Mesothelial cell of epicardium (in vitro differentiated cells): ENCODE data around the gene EDEM3. TPM values are rescaled to one million over a fixed set of nuclear protein-coding genes. Genes with fewer than 3 reads are reported as not detected.
A peak's percentile ranks its signal among the peaks of the same experiment; 100 is the strongest.

ENCODE experiments used
- DNase-seq, 2 experiments: peaks; one replicate each; pipeline ENCODE4 v3.0.0; 2021; ENCODE audit warnings: low spot score in 2 of 2; ENCODE audit not compliant: unreplicated experiment in 2 of 2
- H3K27ac Mint-ChIP-seq: 2 replicates; pipeline ENCODE4 v1.8.0; 2021; ENCODE audit warnings: mixed read lengths
- H3K27me3 Mint-ChIP-seq: 2 replicates; pipeline ENCODE4 v1.8.0; 2021; ENCODE audit warnings: low read depth, mixed read lengths
- H3K36me3 Mint-ChIP-seq: 2 replicates; pipeline ENCODE4 v1.8.0; 2021; ENCODE audit warnings: mixed read lengths
- H3K4me1 Mint-ChIP-seq: 2 replicates; pipeline ENCODE4 v1.8.0; 2021; ENCODE audit warnings: mixed read lengths
- H3K4me3 Mint-ChIP-seq: 2 replicates; pipeline ENCODE4 v1.8.0; 2021; ENCODE audit warnings: mild to moderate bottlenecking, moderate library complexity, mixed read lengths
- H3K9me3 Mint-ChIP-seq: 2 replicates; pipeline ENCODE4 v1.8.0; 2021; ENCODE audit warnings: mixed read lengths
- CTCF ChIP-seq: fragments of 200-600 bp; sonication (generic); IDR thresholded peaks from one replicate; pipeline ENCODE4 v1.5.0; 2021; ENCODE audit warnings: antibody characterized with exemption; ENCODE audit not compliant: unreplicated experiment
- total RNA-seq: library from RNA; stranded (reverse); gene quantifications from 3 replicates; pipeline ENCODE4 v1.2.1, GENCODE V29; 2021

Gene EDEM3, protein sequence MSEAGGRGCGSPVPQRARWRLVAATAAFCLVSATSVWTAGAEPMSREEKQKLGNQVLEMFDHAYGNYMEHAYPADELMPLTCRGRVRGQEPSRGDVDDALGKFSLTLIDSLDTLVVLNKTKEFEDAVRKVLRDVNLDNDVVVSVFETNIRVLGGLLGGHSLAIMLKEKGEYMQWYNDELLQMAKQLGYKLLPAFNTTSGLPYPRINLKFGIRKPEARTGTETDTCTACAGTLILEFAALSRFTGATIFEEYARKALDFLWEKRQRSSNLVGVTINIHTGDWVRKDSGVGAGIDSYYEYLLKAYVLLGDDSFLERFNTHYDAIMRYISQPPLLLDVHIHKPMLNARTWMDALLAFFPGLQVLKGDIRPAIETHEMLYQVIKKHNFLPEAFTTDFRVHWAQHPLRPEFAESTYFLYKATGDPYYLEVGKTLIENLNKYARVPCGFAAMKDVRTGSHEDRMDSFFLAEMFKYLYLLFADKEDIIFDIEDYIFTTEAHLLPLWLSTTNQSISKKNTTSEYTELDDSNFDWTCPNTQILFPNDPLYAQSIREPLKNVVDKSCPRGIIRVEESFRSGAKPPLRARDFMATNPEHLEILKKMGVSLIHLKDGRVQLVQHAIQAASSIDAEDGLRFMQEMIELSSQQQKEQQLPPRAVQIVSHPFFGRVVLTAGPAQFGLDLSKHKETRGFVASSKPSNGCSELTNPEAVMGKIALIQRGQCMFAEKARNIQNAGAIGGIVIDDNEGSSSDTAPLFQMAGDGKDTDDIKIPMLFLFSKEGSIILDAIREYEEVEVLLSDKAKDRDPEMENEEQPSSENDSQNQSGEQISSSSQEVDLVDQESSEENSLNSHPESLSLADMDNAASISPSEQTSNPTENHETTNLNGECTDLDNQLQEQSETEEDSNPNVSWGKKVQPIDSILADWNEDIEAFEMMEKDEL
- total RNA-seq = 25.4 to 32.4 TPM (median 26.7 TPM) in 3 replicates

DNA sequence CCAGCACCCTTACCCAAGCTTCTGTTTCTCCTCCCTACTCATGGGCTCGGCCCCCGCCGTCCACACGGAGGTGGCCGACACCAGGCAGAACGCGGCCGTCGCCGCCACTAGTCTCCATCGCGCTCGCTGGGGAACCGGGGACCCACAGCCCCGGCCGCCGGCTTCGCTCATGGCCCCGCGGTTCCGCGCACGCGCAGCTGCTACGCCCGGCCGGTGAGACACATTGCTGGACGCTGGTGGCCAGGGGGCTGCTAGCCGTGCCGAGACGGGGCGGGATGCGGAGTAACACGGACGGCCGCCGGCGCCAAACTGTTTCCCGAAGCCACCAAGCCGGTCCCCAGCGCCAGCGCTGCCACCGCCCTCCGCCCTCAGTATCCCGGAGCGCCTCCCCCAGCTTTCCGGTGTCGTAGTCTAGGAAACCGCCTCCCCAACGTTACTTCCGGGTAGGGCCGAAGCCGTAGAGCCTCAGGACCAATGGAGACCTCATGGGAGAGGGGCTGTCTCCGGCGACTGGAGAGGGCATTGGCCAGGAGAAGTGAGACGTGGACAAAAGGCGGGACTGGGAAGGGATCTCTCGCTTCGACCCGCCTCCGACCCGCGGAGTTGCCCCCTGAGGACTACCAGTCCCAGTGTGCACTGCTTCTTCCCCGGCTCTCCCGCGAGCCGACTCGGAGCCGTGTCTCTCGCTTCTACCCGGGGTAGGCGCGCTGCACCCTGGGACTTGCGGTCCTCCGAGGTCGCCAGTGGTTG is at the start of gene EDEM3:
Gene EDEM3, minus strand, starts transcription at position 383 of the 750 bp plus-strand sequence. Its CDS starts 212 bp downstream, at position 171.
- Mint-ChIP-seq H3K27ac (peak within 1 kb of the TSS; percentile 84), H3K4me3 (peak within 1 kb of the TSS; percentile 83), H3K36me3 (no peaks in the 10 kb centered on the region), H3K4me1 (peaks cover 27% of the 10 kb centered on the region), H3K9me3 (no peaks in the 10 kb centered on the region), H3K27me3 (peaks cover 8% of the 10 kb centered on the region)
- DNase-seq = peak; percentile 92
- no peak for TF ChIP-seq CTCF

DNA sequence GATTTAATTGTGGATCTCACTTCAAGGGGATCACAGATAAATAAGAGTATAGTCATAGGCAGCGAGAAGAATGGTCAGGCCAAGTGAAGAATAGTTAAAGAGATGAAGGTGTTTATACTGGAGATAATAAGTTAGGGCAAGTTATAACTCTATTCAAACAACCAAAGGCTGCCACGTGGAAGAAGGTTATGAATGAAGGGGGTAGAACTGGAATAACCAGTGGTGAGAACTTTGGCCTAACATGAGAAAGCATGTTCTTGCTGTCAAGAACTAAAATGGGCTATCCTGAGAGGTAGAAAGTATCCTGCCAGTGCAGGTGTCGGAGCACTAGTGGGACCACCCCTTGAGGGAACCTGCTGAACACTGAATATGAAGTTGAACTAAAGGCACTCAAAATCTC is 49.6 kb upstream of the EDEM3 start:
- TF ChIP-seq CTCF = no peak
- Mint-ChIP-seq H3K36me3 (no peaks in the 10 kb centered on the region), H3K4me3 (no peak overlapping the region), H3K9me3 (no peaks in the 10 kb centered on the region), H3K27ac (no peak overlapping the region), H3K4me1 (peaks cover 6% of the 10 kb centered on the region), H3K27me3 (no peaks in the 10 kb centered on the region)
- DNase-seq = no peak

DNA sequence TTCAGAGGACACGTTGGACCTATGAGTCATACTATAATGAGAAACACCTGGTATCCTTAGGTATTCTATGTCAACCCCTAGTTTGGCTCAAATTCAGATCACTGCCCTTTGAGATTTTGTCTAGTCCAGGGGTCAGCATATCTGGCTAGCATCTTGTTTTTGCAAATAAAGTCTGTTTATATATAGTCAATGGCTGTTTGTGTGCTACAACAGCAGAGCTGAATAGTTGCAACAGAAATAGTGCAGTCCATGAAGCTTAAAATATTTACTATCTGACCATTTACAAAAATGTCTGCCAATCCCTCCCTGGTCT is 48.5 kb upstream of the EDEM3 start:
- Mint-ChIP-seq H3K36me3 (no peaks in the 10 kb centered on the region), H3K27ac (no peak overlapping the region), H3K9me3 (no peaks in the 10 kb centered on the region), H3K4me1 (peaks cover 6% of the 10 kb centered on the region), H3K4me3 (no peak overlapping the region), H3K27me3 (no peaks in the 10 kb centered on the region)
- TF ChIP-seq CTCF = no peak
- DNase-seq = no peak

DNA sequence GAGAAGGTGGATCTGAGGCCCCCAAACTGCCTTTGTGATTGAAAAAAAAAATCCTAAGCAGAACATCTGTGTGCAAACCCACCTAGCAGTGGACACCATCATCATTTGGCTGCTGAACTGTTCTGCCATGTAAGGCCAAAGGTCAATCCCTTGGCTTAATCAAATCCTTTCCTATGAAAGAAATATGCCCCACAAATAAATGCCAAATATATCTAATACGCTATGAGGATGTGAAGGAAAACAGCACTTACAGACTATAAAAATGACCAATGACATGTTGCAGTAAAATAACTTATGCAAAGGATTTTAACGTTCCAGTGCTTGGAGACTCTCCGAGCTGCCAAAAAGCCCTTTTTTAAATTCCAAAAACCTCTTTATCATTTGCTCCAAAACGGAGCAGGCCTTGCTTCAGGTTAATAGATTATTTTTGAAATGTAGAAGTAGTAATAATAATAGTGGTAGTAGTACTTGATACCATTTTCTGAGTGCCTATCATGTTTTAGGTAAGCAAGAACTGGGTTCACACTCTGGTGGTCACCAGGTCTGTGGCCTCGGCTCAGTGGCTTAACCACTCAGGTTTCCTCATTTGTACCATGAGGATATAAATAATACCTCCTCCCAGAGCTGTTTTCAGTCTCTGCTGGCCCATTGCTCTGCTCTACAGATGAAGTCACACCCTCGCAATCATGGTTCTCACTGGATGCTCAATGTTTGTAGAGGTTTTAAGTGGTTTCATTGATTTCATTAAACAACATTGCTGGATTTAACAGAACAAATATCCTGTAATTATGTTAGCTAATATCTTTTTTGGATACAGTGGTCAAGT is 47.9 kb upstream of the EDEM3 start:
- Mint-ChIP-seq H3K36me3 (no peaks in the 10 kb centered on the region), H3K27me3 (no peaks in the 10 kb centered on the region), H3K4me3 (no peak overlapping the region), H3K4me1 (peaks cover 6% of the 10 kb centered on the region), H3K9me3 (no peaks in the 10 kb centered on the region), H3K27ac (no peak overlapping the region)
- TF ChIP-seq CTCF = no peak
- DNase-seq = no peak

DNA sequence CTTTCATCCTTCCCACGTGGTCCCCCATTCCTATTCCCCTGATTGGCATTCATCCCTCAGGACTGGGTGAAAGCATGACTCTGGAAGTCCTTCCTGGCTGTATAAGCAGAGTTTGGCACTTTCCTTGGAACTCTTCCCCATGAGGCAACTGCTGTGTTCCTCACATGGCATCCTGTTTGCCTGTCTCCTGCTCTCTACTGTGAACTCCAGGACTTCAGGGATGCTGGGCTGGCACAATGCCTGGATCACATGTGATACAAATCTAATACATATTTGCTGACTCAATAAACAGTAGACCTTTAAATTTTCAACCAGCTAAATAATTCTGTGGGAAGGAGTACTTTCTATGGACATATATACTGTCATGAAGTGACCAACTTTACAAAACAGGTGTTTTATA is 46.8 kb upstream of the EDEM3 start:
- H3K27ac Mint-ChIP-seq = no peak overlapping the region
- no peak for TF ChIP-seq CTCF
- H3K27me3 Mint-ChIP-seq = no peaks in the 10 kb centered on the region
- no peaks in the 10 kb centered on the region for H3K36me3 Mint-ChIP-seq
- DNase-seq = no peak
- peaks cover 6% of the 10 kb centered on the region for H3K4me1 Mint-ChIP-seq
- H3K9me3 Mint-ChIP-seq = no peaks in the 10 kb centered on the region
- H3K4me3 Mint-ChIP-seq = no peak overlapping the region
